Effector memory CD4-positive, alpha-beta T cell (primary cell): ENCODE results near the gene ZBTB7C.

ENCODE experiments used
- DNase-seq, 3 donors: peaks; one replicate each; pipeline ENCODE4 v3.0.0-alpha.2; 2020
- H3K27ac ChIP-seq: 2 replicates; pipeline ENCODE4 v1.7.0; 2013; ENCODE audit warnings: mild to moderate bottlenecking, low read length, moderate library complexity; ENCODE audit not compliant: insufficient read depth, poor library complexity, severe bottlenecking
- H3K27me3 ChIP-seq: replicated peaks from 2 replicates; pipeline ENCODE4 v1.7.0; 2013; ENCODE audit warnings: mild to moderate bottlenecking, low read length; ENCODE audit not compliant: insufficient read depth, control insufficient read depth, poor library complexity, severe bottlenecking
- H3K36me3 ChIP-seq: 2 replicates; pipeline ENCODE4 v1.7.0; 2013; ENCODE audit warnings: mild to moderate bottlenecking, low read length, moderate library complexity; ENCODE audit not compliant: control insufficient read depth, insufficient read depth
- H3K4me1 ChIP-seq: 2 replicates; pipeline ENCODE4 v1.7.0; 2013; ENCODE audit warnings: low read length, mild to moderate bottlenecking; ENCODE audit not compliant: control insufficient read depth, insufficient read depth, poor library complexity, severe bottlenecking
- H3K4me3 ChIP-seq: 2 replicates; pipeline ENCODE4 v1.7.0; 2013; ENCODE audit warnings: low read length, low read depth, mild to moderate bottlenecking; ENCODE audit not compliant: insufficient read depth, poor library complexity, severe bottlenecking
- H3K9me3 ChIP-seq: 2 replicates; pipeline ENCODE4 v1.7.0; 2013; ENCODE audit warnings: mild to moderate bottlenecking, low read length, moderate library complexity; ENCODE audit not compliant: control insufficient read depth

ZBTB7C gene

DNA sequence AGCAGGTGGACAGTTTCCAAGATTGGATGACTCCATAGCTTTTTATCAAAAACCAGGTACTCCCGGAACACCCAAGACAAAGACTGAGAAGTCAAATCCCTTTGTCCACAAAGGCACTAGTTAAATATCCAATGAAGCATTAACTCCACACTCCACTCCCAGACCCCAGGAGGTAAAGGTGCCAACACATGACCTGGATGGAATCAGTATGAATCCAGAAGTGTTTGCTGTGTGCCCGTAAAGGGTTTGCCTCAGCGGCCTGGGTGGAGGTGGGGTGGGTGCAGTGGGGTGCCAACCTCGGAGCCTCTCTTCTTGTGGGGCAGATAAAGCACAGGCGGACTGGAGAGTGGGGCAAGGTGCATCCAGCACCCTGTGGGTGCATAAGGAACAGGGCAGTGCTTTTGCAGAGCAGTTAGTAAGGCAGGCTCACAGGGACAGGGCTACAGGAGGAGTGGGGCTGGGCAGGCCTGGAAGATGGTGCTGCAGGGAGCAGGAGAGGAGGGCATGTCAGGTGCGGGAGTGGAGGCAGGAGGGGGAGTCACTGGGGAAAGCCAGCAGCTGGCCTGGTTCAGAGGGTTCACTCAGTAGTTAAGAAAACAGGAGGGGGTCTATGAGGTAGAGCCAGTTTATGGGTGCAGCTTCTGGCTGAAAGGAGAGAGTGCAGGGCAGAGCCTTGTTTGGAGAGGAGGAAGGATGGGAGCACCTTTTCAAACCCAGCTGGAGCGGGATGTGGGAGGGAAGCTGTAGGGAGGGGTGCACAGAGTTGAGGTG is 270.3 kb downstream of the ZBTB7C start:
- Histone ChIP-seq H3K4me3 (no peak overlapping the region), H3K9me3 (no peaks in the 10 kb centered on the region), H3K27ac (no peak overlapping the region), H3K27me3 (peaks cover 10% of the 10 kb centered on the region), H3K36me3 (no peaks in the 10 kb centered on the region), H3K4me1 (peaks cover 4% of the 10 kb centered on the region)
- DNase-seq, result no peak

DNA sequence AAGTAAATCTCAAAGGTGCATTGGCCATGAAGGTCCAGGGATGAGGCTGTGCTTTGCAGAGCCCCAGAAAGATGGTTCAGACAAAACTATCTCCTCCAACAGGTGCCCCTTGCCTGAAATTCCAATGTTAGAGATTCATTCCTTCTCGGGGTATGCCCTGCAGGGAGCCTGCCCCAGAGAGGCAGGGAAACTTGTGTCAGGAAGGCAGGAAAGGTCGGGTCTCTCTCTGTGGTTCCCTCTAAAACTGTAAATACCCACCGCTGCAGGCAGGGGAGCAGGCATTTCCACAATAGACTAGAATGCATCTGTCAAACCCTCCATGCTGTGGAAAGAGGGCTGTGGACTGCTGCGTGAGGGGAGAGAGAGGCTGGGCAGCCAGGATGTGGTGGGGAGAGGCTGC is 271.0 kb downstream of the ZBTB7C start:
- H3K27me3 ChIP-seq, result peaks cover 10% of the 10 kb centered on the region

DNA sequence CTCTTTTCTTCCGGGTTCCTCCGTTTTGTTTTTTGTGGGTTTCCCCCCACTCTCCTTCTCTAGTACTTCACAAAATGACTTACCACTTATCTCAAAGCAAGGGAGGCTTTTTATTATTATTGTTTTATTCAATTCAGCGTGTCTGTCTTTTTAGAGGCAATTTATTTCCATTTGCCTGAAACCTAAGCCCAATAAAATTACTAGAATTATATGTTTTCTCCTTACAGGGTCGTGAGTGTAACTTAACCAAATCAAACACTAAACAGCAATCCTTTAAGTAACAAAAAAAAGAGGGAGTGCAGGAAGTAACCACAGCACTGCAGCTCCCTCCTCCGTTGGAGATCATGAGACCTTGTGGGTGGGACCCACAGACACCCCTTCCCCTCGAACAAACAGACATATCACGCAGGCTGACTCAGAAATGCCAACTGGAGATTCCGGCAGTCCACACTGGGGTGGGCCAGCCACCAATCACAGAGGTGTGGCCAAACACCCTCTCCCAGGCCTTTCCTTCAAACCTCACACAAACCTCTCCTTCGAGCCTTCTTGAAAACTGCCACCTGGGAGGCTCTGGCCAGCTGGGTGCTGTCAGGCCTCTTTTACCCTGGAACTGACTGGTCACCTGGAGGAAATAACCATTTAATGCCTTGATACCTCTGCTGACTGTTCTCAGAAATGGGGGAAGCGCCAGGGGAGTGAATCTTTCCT is 271.7 kb downstream of the ZBTB7C start:
- DNase-seq, result no peak
- Histone ChIP-seq H3K4me1 (peaks cover 4% of the 10 kb centered on the region), H3K36me3 (no peaks in the 10 kb centered on the region), H3K4me3 (peak overlapping the region; percentile 22), H3K27ac (no peak overlapping the region), H3K27me3 (peaks cover 10% of the 10 kb centered on the region), H3K9me3 (no peaks in the 10 kb centered on the region)

More for the DNA sequence above, 271.0 kb downstream of the ZBTB7C start:
- Histone ChIP-seq H3K9me3 (no peaks in the 10 kb centered on the region), H3K36me3 (no peaks in the 10 kb centered on the region), H3K4me1 (peaks cover 4% of the 10 kb centered on the region), H3K27ac (no peak overlapping the region), H3K4me3 (no peak overlapping the region)
- DNase-seq, result no peak

DNA sequence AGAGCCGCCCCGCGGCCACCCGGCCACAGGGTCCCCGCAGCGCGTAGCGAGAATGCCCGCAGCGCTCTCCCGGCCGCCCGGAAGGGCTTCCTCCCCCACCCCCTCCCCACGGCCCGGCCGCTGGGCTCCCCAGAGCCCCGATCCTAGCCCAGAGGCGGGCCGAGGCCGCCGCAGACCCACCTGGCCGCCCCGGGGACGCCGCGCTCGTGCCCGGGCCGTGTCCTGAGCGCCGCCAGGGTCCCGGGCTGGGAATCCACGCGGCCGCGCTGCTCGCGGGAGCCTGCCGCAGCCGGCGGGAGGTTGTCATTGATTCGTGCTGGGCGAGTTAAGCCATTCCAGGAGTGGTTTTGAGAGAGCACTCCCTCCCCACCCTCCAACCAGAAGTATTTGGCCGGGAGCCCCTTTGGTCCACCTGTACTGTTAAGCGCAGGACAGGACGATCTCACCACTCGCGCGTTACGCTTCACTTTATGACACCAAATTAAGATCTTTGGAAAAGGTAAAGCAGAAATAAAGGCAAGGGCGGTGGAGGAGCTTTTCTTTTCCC is 272.3 kb downstream of the ZBTB7C start:
- H3K27me3 ChIP-seq, result peaks cover 10% of the 10 kb centered on the region
- peak overlapping the region; percentile 29 for H3K4me3 ChIP-seq
- H3K36me3 ChIP-seq, result no peaks in the 10 kb centered on the region
- no peaks in the 10 kb centered on the region for H3K9me3 ChIP-seq
- no peak for DNase-seq
- peaks cover 4% of the 10 kb centered on the region for H3K4me1 ChIP-seq
- no peak overlapping the region for H3K27ac ChIP-seq

DNA sequence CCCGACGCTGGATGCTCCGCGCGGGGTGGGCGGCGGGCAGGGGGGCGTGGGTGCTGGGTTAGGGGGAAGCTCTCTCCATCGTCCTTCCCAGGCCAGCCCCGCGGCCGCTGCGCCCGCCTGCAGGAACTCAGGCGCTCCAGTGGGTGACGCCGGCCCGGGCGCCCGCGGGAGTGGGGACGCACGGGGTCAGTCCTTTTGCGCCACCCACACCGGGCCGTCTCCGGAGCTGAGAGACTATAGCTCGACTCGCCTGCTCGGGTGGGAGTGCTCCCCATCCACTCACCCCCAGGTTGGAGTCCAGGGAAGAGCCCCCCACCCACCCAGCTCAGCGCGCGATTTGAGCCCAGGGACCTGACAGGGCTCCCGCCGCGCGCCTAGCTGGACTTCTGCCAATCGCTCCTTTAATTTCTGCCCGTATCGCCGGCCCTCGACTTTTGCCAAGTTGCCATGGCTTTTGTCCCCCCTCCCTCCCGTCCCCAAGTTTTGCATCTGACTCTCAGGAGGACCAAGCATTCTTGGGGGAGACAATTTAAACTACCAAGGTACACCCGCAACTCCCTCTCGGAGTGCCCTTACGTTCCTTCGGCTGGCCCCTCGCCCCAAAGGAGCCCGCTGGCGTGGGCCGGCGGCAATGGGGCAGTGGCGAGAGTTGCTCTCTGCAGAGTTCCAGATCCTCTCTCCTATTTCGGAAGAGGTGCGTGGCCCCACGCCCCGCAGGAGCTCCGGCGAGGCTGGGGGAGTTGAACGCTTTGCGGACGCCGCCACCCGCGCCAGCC is 272.9 kb downstream of the ZBTB7C start:
- Histone ChIP-seq H3K36me3 (no peaks in the 10 kb centered on the region), H3K4me3 (peak overlapping the region; percentile 29), H3K27ac (no peak overlapping the region), H3K27me3 (peaks cover 10% of the 10 kb centered on the region), H3K4me1 (peaks cover 4% of the 10 kb centered on the region), H3K9me3 (no peaks in the 10 kb centered on the region)
- DNase-seq, result no peak

DNA sequence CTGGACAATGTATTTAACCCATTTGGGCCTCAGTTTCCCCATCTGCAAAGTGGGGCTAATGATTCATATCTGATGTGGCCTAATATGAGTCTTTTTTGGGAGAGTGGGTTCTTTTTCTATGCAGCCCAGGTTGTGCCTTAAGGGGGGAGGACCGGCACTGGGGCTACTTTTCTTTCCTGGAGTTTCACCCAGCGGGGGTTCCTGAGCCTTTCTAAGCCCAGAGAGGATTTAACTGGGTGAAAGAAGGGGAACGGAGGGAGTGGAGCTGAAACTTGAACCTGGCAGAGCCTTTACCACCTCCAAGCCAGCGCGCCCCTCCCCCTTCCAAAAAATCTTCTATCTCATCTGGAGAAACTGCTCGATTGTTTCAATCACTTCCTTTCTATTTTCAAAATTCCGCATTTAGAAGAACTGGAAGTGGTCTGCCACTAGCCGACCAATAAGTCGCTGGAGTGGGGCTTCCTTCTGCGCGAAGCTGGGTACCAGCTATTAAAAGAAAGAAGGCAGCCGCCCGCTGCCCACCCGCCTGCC is 273.7 kb downstream of the ZBTB7C start:
- H3K27ac ChIP-seq, result no peak overlapping the region
- H3K27me3 ChIP-seq, result peaks cover 10% of the 10 kb centered on the region
- no peak overlapping the region for H3K4me3 ChIP-seq
- H3K9me3 ChIP-seq, result no peaks in the 10 kb centered on the region
- H3K36me3 ChIP-seq, result no peaks in the 10 kb centered on the region
- DNase-seq, result no peak
- peaks cover 4% of the 10 kb centered on the region for H3K4me1 ChIP-seq

DNA sequence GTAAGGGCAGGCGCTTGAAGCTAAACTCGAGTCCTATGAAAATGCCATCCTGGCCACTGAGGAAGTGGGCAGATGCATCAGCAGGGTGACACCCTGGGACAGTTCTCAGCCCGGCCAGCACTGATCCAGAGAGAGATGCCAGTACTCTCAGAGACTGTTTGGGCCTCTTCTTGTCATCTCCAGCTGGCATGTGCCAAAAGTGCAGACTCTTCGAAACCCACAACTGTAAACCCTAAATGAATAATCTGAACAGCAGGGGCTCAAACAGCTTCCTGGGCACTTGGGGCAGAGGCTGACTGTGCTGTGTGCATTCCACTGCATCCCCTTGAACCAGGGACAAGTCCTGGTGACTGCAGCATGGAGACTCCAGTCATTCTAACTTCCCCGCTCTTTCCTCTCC is 274.6 kb downstream of the ZBTB7C start:
- DNase-seq, result no peak
- no peak overlapping the region for H3K4me3 ChIP-seq
- peaks cover 10% of the 10 kb centered on the region for H3K27me3 ChIP-seq
- H3K9me3 ChIP-seq, result no peaks in the 10 kb centered on the region
- H3K4me1 ChIP-seq, result peaks cover 4% of the 10 kb centered on the region
- H3K36me3 ChIP-seq, result no peaks in the 10 kb centered on the region
- no peak overlapping the region for H3K27ac ChIP-seq

DNA sequence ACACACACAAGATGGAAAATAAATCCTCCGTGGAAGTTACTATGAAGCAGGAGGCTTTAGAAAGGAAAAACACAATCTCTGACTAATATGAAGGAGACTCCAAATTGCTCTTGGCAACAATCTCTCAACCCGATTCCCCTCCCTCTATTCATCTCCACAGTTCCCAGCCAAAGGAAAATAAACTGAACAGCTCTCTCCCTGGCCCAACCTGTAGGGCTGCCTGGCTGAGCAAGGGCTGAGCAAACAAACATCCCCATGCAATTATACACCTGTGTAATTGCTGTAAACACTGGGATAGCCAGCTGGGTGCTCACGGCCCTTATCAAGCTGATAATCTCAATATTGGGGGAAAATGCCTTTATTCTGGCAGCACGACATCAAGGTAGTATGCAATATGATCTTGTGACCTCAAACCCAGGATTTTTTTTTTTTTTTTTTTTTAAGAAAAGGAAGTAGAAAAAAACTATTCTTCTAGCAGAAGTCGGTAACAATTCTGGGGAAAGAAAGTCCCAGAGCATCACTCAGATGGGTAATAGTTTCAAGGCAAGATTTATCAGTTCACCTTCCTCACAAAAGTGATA is 275.4 kb downstream of the ZBTB7C start:
- no peaks in the 10 kb centered on the region for H3K9me3 ChIP-seq
- H3K36me3 ChIP-seq, result no peaks in the 10 kb centered on the region
- H3K27me3 ChIP-seq, result peaks cover 10% of the 10 kb centered on the region
- no peak overlapping the region for H3K4me3 ChIP-seq
- no peak for DNase-seq
- peaks cover 4% of the 10 kb centered on the region for H3K4me1 ChIP-seq
- H3K27ac ChIP-seq, result no peak overlapping the region

DNA sequence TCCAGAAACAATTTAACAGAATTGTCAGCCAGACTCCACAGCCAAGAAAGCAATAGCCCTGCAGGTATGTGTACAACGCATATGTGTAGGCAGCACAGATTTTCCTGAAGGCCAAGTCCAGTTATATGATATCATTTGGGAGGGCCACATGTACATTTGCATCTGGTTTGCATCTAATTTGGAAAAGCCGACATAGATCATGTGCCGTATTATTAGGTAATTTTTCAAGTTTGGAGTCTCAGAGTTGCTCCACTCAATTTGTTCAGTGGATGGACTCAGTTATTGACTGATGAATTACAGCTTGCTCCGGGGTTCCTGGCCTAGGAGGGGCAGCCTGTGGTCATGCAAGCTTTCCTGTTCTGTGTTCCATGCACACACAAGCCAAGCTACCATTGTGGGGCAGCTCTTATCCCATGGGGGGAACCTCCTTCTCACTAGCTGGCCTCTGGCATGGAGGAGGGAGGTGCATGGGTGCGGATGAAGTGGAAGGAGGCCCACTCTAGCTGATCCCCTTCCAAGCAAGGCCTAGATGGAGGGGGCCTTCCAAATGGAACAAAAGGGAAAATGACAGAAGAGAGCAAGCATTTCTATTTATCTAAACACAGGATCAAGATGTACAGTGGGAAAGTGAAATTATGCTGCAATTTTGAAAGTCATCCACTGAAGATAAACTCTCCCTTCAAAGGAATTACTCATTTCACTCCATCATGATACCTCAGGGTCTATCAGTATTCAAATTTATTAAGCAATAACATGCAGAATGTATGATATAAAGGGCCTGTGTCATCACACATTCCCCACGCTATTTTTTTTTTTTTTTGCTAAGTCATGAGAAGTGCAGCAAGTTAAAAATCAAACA is 276.2 kb downstream of the ZBTB7C start:
- peaks cover 10% of the 10 kb centered on the region for H3K27me3 ChIP-seq
- H3K27ac ChIP-seq, result no peak overlapping the region
- DNase-seq, result no peak

More for the DNA sequence above, 276.2 kb downstream of the ZBTB7C start:
- Histone ChIP-seq H3K36me3 (no peaks in the 10 kb centered on the region), H3K4me1 (peaks cover 4% of the 10 kb centered on the region), H3K4me3 (no peak overlapping the region), H3K9me3 (no peaks in the 10 kb centered on the region)
